ENCODE results near the gene ZNF521. TPM values are rescaled to one million over a fixed set of nuclear protein-coding genes. Genes with fewer than 3 reads are reported as not detected.

ZNF521 gene
- total RNA-seq, 2 donors from 2014 or later = 8.0 to 17.2 TPM

GRCh38 chr18:25306671-25307070, 45.3 kb downstream of the ZNF521 start:
- no peaks in the 10 kb centered on the region for H3K9me3 ChIP-seq
- no peaks in the 10 kb centered on the region for H3K36me3 ChIP-seq
- no peaks in the 10 kb centered on the region for H3K27me3 ChIP-seq (replicated peaks; ENCODE audit: insufficient read depth)
- H3K4me1 ChIP-seq (ENCODE audit: control insufficient read depth in 1 of 2, low read depth in 2 of 2) = peaks cover 0 to 12% of the 10 kb centered on the region in 2 donors
- no peak overlapping the region for H3K27ac ChIP-seq
- no peak for DNase-seq (ENCODE audit: low spot score)
- no peak for TF ChIP-seq CTCF (IDR thresholded peaks at IDR 0.05)
- no peak for ATAC-seq (ENCODE audit: insufficient number of reproducible peaks, low FRiP score, low read depth)
- no peak overlapping the region for H3K4me3 ChIP-seq

GRCh38 chr18:25305584-25305983, 46.4 kb downstream of the ZNF521 start:
- no peaks in the 10 kb centered on the region for H3K36me3 ChIP-seq
- H3K27ac ChIP-seq = no peak overlapping the region

DNA sequence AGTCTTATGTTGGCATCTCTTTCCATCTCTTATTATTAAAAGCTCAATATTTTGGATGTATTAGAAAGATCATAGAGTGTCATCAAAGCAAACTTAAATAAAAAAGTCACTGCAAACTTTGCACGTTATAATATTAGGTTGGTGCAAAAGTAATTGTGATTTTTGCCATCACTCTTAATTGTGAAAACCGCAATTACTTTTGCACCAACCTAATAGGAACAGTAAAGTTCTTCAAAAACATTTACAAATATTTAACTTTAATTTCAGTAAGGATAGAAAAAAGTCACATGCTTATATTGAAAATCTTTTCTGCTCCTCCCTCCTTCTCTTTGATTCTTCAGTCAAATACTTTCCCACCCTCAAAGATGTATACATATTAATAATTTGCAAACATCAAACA, 51.5 kb downstream of the ZNF521 start:
- H3K27me3 ChIP-seq (replicated peaks; ENCODE audit: insufficient read depth) = no peaks in the 10 kb centered on the region
- DNase-seq (ENCODE audit: low spot score) (no peak), ATAC-seq (ENCODE audit: insufficient number of reproducible peaks, low FRiP score, low read depth) (no peak)
- no peaks in the 10 kb centered on the region for H3K9me3 ChIP-seq
- no peak overlapping the region for H3K27ac ChIP-seq
- H3K4me1 ChIP-seq (ENCODE audit: control insufficient read depth in 1 of 2, low read depth in 2 of 2) = no peaks in the 10 kb centered on the region
- H3K36me3 ChIP-seq = no peaks in the 10 kb centered on the region
- no peak overlapping the region for H3K4me3 ChIP-seq
- no peak for TF ChIP-seq CTCF (IDR thresholded peaks at IDR 0.05)

More at GRCh38 chr18:25305584-25305983, 46.4 kb downstream of the ZNF521 start:
- no peak for TF ChIP-seq CTCF (IDR thresholded peaks at IDR 0.05)
- Histone ChIP-seq H3K4me3 (no peak overlapping the region), H3K27me3 (replicated peaks; ENCODE audit: insufficient read depth) (no peaks in the 10 kb centered on the region), H3K4me1 (ENCODE audit: control insufficient read depth in 1 of 2, low read depth in 2 of 2) (peaks cover 0 to 12% of the 10 kb centered on the region in 2 donors), H3K9me3 (no peaks in the 10 kb centered on the region)
- no peak for DNase-seq (ENCODE audit: low spot score)
- ATAC-seq (ENCODE audit: insufficient number of reproducible peaks, low FRiP score, low read depth) = no peak

DNA sequence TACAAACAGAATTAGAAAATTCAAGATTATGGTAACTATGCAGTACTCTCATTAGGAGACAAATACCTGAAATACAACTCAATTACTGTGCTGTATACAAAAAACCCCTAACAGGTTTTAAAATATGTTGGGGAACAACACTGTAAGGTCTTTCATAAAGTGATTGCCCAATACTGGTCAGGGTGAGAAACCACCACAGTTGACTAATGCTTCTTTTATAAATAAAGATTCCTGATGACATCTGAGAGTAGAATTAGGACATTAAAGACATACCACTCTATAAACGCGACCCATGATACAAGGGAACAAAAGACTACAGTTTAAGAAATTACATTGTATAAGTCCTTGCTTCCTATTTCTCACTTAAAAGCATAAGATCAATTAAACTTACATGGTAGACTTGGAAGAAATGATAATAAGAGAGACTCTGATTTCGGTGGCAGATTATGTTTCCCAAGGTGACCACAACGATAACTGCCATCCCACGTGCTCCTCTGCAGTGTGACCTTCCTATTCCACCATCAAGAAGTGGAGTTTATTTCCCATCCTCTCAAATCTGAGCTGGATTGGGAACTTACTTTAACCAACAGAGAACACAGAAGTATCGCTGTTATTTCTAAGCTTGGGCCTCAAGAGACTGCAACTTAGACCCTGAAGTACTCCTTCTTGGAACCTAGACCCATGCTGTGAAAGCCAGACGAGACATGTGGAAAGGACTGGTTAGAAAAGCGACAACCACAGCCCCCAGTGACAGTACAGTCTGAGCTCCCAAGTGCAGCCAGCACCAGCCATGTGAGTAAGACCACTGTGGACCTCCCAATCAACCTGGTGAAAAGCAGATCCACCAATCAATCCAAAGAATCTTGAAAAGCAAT, 52.3 kb downstream of the ZNF521 start:
- ATAC-seq (ENCODE audit: insufficient number of reproducible peaks, low FRiP score, low read depth) (no peak), DNase-seq (ENCODE audit: low spot score) (no peak)
- Histone ChIP-seq H3K4me1 (ENCODE audit: control insufficient read depth in 1 of 2, low read depth in 2 of 2) (no peaks in the 10 kb centered on the region), H3K9me3 (no peaks in the 10 kb centered on the region), H3K27ac (no peak overlapping the region), H3K27me3 (replicated peaks; ENCODE audit: insufficient read depth) (no peaks in the 10 kb centered on the region), H3K36me3 (no peaks in the 10 kb centered on the region), H3K4me3 (no peak overlapping the region)
- TF ChIP-seq CTCF (IDR thresholded peaks at IDR 0.05) = no peak

GRCh38 chr18:25298853-25299274, 53.1 kb downstream of the ZNF521 start:
- no peak for TF ChIP-seq CTCF (IDR thresholded peaks at IDR 0.05)
- ATAC-seq (ENCODE audit: insufficient number of reproducible peaks, low FRiP score, low read depth) = no peak
- H3K27me3 ChIP-seq (replicated peaks; ENCODE audit: insufficient read depth) = no peaks in the 10 kb centered on the region
- H3K4me3 ChIP-seq = no peak overlapping the region
- H3K4me1 ChIP-seq (ENCODE audit: control insufficient read depth in 1 of 2, low read depth in 2 of 2) = no peaks in the 10 kb centered on the region
- DNase-seq (ENCODE audit: low spot score) = no peak
- no peak overlapping the region for H3K27ac ChIP-seq
- no peaks in the 10 kb centered on the region for H3K9me3 ChIP-seq
- H3K36me3 ChIP-seq = no peaks in the 10 kb centered on the region

Data from thoracic aorta (tissue), 2 donors.